K562 (cell line): ENCODE results near the gene OR1B1. TPM values are rescaled to one million over a fixed set of nuclear protein-coding genes. Genes with fewer than 3 reads are reported as not detected.

ENCODE experiments used
- ATAC-seq: fragments of 200-7000 bp; cut with Tn5 transposase; 3 replicates; pipeline ENCODE4 v1.9.1; 2020; ENCODE audit warnings: moderate library complexity
- BruUV-seq: library from RNA; stranded (reverse); fragments of 400-500 nt; replicated peaks from 2 replicates; lab custom pipeline; 2021; lab: Mats Ljungman, UMichigan
- CTCF ChIA-PET: fragments of 300-600 bp; formaldehyde crosslinking; extraction: SDS; loops from one replicate; lab custom pipeline; 2021; ENCODE audit warnings: low intra/inter-chr PET ratio; lab: Yijun Ruan, JAX
- POLR2A ChIA-PET: fragments of 300-600, 350-650 bp; sonication (Branson Sonifier 250); formaldehyde crosslinking; extraction: SDS; loops from one replicate; lab custom pipeline; 2021; ENCODE audit warnings: antibody characterized with exemption, inconsistent platforms; lab: Yijun Ruan, JAX
- DNase-seq, 4 experiments: peaks; one replicate each; pipeline versions ENCODE4 v3.0.0 to v3.0.0-alpha.2; 2011 to 2018; ENCODE audit warnings: low spot score in 3 of 4, mixed read lengths in 3 of 4; ENCODE audit errors: extremely low read depth in 1 of 4
- FAIRE-seq: peaks from 2 replicates; lab custom pipeline; 2011; peaks lifted over from hg19 to GRCh38; lab: Jason Lieb, UNC
- H2AFZ ChIP-seq: 2 replicates; pipeline ENCODE4 v1.6.0; 2011; ENCODE audit warnings: low read depth, low read length, control low read depth, inconsistent platforms
- H3K27ac ChIP-seq: fragments of 200-600 bp; 3 replicates; pipeline ENCODE4 v1.8.0; 2011; ENCODE audit warnings: low read depth, mild to moderate bottlenecking, control low read depth, inconsistent platforms, low read length, moderate library complexity, mixed read lengths; ENCODE audit errors: extremely low read depth
- H3K27me3 ChIP-seq, 2 experiments: fragments of 300-600 bp in 1 of 2; 2 replicates in 1 of 2; 3 replicates in 1 of 2; pipeline versions ENCODE4 v1.6.0 to v1.8.0; 2011; ENCODE audit warnings: inconsistent platforms in 2 of 2, low read length in 2 of 2, mild to moderate bottlenecking in 1 of 2, mixed read lengths in 1 of 2, moderate library complexity in 1 of 2; ENCODE audit not compliant: control insufficient read depth in 2 of 2, insufficient read depth in 2 of 2
- H3K36me3 ChIP-seq: fragments of 300-600 bp; 3 replicates; pipeline ENCODE4 v1.8.0; 2011; ENCODE audit warnings: mild to moderate bottlenecking, low read length, inconsistent platforms; ENCODE audit not compliant: control insufficient read depth, insufficient read depth
- H3K4me1 ChIP-seq, 2 experiments: fragments of 200-600 bp in 1 of 2; replicated peaks in 1 of 2; 2 replicates in 1 of 2; 3 replicates in 1 of 2; pipeline versions ENCODE4 v1.5.1 to v1.8.0; 2011; ENCODE audit warnings: inconsistent platforms in 2 of 2, low read length in 2 of 2, mild to moderate bottlenecking in 1 of 2, mixed read lengths in 1 of 2, moderate library complexity in 1 of 2; ENCODE audit not compliant: control insufficient read depth in 2 of 2, insufficient read depth in 2 of 2
- H3K4me2 ChIP-seq: 2 replicates; pipeline ENCODE4 v1.6.1; 2011; ENCODE audit warnings: low read length, control low read depth, inconsistent platforms, mixed read lengths; ENCODE audit not compliant: insufficient read depth
- H3K4me3 ChIP-seq: fragments of 200-600 bp; sonication (generic), shearing (Covaris generic); 2 replicates; pipeline ENCODE4 v1.5.1; 2016; ENCODE audit warnings: control low read depth, inconsistent platforms
- H3K79me2 ChIP-seq: fragments of 200-600 bp; 3 replicates; pipeline ENCODE4 v1.8.0; 2011; ENCODE audit warnings: low read length, inconsistent platforms; ENCODE audit not compliant: control insufficient read depth, insufficient read depth
- H3K9ac ChIP-seq, 2 experiments: 2 replicates each; pipeline versions ENCODE4 v1.6.0 to v1.6.1; 2011; ENCODE audit warnings: low read depth in 2 of 2, low read length in 2 of 2, control low read depth in 1 of 2, inconsistent platforms in 1 of 2, mild to moderate bottlenecking in 1 of 2, mixed read lengths in 1 of 2; ENCODE audit not compliant: insufficient read depth in 1 of 2
- H3K9me1 ChIP-seq: one replicate; pipeline ENCODE4 v1.6.0; 2011; ENCODE audit warnings: inconsistent platforms, mild to moderate bottlenecking, low read length, moderate library complexity; ENCODE audit not compliant: control insufficient read depth, insufficient read depth
- H3K9me3 ChIP-seq: replicated peaks from 2 replicates; pipeline ENCODE4 v1.5.1; 2011; ENCODE audit warnings: low read depth, low read length, inconsistent platforms; ENCODE audit not compliant: control insufficient read depth, insufficient read depth
- H4K20me1 ChIP-seq: replicated peaks from 2 replicates; pipeline ENCODE4 v1.6.1; 2011; ENCODE audit warnings: low read length, inconsistent platforms, mixed read lengths; ENCODE audit not compliant: control insufficient read depth, insufficient read depth
- AFF1 ChIP-seq, 2 experiments: fragments of 450-650 bp; IDR thresholded peaks; 2 replicates each; pipeline ENCODE4 v1.6.1; 2018; ENCODE audit warnings: mild to moderate bottlenecking in 2 of 2, low read depth in 1 of 2; ENCODE audit not compliant: partially characterized antibody in 2 of 2
- CEBPB ChIP-seq: fragments of 450-650 bp; IDR thresholded peaks from 2 replicates; pipeline ENCODE4 v1.6.1; 2016; ENCODE audit warnings: missing genetic modification characterization, missing compliant biosample characterization
- DNMT1 ChIP-seq: fragments of 450-650 bp; IDR thresholded peaks from 2 replicates; pipeline ENCODE4 v1.6.1; 2016; ENCODE audit warnings: antibody characterized with exemption, mild to moderate bottlenecking
- ELF4 ChIP-seq: fragments of 450-650 bp; formaldehyde crosslinking; IDR thresholded peaks from 2 replicates; pipeline ENCODE4 v1.4.0; 2022; ENCODE audit warnings: missing genetic modification characterization
- ETV1 ChIP-seq: fragments of 450-650 bp; conservative IDR thresholded peaks from 2 replicates; pipeline ENCODE4 v1.6.1; 2016; ENCODE audit warnings: missing genetic modification characterization, control low read depth, low read depth, missing compliant biosample characterization
- HBP1 ChIP-seq: fragments of 450-650 bp; formaldehyde crosslinking; IDR thresholded peaks from 2 replicates; pipeline ENCODE4 v1.4.0; 2022; ENCODE audit warnings: missing genetic modification characterization
- HMGN3 ChIP-seq: IDR thresholded peaks from 2 replicates; pipeline ENCODE4 v1.6.1; 2011; ENCODE audit warnings: borderline replicate concordance, low read depth, mild to moderate bottlenecking, mixed read lengths, low read length; ENCODE audit not compliant: insufficient read length; ENCODE audit errors: extremely low read depth
- MCM5 ChIP-seq: fragments of 450-650 bp; IDR thresholded peaks from 2 replicates; pipeline ENCODE4 v1.6.1; 2016; ENCODE audit warnings: low read depth
- MCM7 ChIP-seq, 2 experiments: fragments of 450-650 bp; IDR thresholded peaks; 2 replicates each; pipeline ENCODE4 v1.6.1; 2016 to 2018
- NR2C1 ChIP-seq, 2 experiments: fragments of 450-650 bp; IDR thresholded peaks; 2 replicates each; pipeline ENCODE4 v1.6.1; 2017; ENCODE audit warnings: mild to moderate bottlenecking in 2 of 2, antibody characterized with exemption in 1 of 2, inconsistent platforms in 1 of 2, missing compliant biosample characterization in 1 of 2, missing genetic modification characterization in 1 of 2
- PCBP1 ChIP-seq: fragments of 200-400 bp; formaldehyde crosslinking; IDR thresholded peaks from 2 replicates; pipeline ENCODE4 v1.6.1; 2018; ENCODE audit warnings: mild to moderate bottlenecking, low read depth, low read length; ENCODE audit not compliant: poor library complexity, severe bottlenecking
- STAG1 ChIP-seq: sonication (generic); formaldehyde crosslinking; IDR thresholded peaks from 2 replicates; pipeline ENCODE4 v1.5.0; 2020; ENCODE audit warnings: missing genetic modification reagents, borderline replicate concordance
- ZNF12 ChIP-seq: sonication (generic); formaldehyde crosslinking; IDR thresholded peaks from 2 replicates; pipeline ENCODE4 v1.4.0; 2020; ENCODE audit warnings: mild to moderate bottlenecking, missing genetic modification reagents
- WGBS: fragments of 100-300 bp; shearing (Covaris generic); methylation state at CpG from one replicate; pipeline ENCODE4 v1.1.6; 2016; ENCODE audit warnings: low coverage, mixed read lengths; ENCODE audit not compliant: insufficient coverage; ENCODE audit errors: missing lambda C conversion rate; 5-methylcytosine and 5-hydroxymethylcytosine counted together
- in situ Hi-C: fragments of 300-500 bp; cut with MboI; formaldehyde crosslinking; loops from 4 replicates; pipeline ENCODE4 v1.15.0; 2018; ENCODE audit warnings: inconsistent platforms, mixed read lengths
- intact Hi-C: fragments of 100-400 bp; cut with micrococcal nuclease; formaldehyde crosslinking; loops from 2 replicates; pipeline ENCODE4 v1.14.2; 2022
- polyA plus RNA-seq, 8 experiments: library from polyadenylated mRNA; depleted of rRNA in 4 of 8; stranded (reverse) in 5 of 8; unstranded in 3 of 8; fragments of >200 nt; fragmentation: Nextera tagmentation in 2 of 8; fragmentation: Illumina TruSeq in 1 of 8; extraction: Ambion mirVana in 2 of 8; extraction: Trizol in 1 of 8; gene quantifications; 2 replicates each; pipeline versions ENCODE4 v1.2.1 to v1.2.3, GENCODE V29; 2011 to 2014; ENCODE audit warnings: inconsistent platforms in 1 of 8, missing spikeins in 1 of 8
- total RNA-seq, 7 experiments: library from RNA; depleted of rRNA in 6 of 7; stranded (reverse); fragments of >200 nt in 6 of 7; fragmentation: Illumina TruSeq in 2 of 7; extraction: Trizol in 2 of 7; gene quantifications; 2 replicates each; pipeline versions ENCODE4 v1.2.1 to v1.2.3, GENCODE V29; 2011 to 2021; ENCODE audit warnings: low replicate concordance in 1 of 7
- TF ChIP-seq, protein P1 (sequence below): fragments of 250-450 bp; sonication (Bioruptor Pico); IDR thresholded peaks from 2 replicates; pipeline ENCODE4 v1.5.0; 2021

OR1B1 gene
- total and polyA plus RNA-seq, 9 of the 15 experiments (the other 6 are each of a cell fraction or from before 2014, with no cell fraction given): not detected

DNA sequence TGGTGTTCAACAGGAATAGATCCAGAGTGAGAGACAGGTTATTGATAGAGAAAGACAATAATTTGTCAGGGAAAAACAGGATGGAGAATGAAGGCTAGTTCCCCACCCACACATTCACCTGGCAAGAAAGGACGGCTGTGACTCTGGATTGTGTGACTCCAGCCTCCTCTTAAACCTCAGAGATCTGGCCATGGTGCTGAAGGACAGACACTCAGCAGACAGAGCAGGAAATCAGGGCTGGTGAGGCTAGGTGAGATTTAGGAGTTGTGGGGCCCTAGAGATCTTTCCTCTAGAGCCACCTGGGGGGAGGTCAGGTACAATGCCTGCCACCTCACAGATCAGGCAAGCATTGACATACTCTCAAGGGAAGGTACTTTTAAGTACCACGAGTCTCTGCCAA is 15.2 kb downstream of the OR1B1 start (continued):
- no peak for TF ChIP-seq HBP1 (CRISPR knock-in tag)

DNA sequence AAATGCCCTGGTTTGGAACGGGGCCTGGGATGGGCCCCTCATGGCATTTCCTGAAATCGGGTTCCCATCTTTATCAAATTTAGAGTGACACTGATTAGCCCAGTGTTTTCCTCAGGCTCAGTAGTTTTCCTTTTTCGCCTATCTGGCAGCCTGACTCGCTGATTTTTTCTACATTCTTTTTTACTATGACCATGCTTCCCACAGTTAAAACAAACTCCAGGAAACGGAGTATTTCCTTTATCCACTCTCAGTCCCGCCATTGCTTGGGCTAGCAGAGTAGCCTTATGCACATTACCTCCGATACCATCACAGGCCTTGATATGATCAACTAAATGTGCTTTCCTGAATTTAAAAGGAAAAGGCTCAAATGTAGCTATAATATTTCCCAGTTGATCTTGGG is 37.4 kb downstream of the OR1B1 start:
- Histone ChIP-seq H4K20me1 (no peaks in the 10 kb centered on the region), H3K9me3 (no peaks in the 10 kb centered on the region), H2AFZ (no peak overlapping the region), H3K27me3 (peaks cover 3 to 4% of the 10 kb centered on the region in 2 experiments; a peak in 2 of 5 replicates), H3K9me1 (no peaks in the 10 kb centered on the region), H3K4me1 (no peaks in the 10 kb centered on the region), H3K4me2 (no peak overlapping the region), H3K36me3 (no peaks in the 10 kb centered on the region), H3K9ac (no peak overlapping the region), H3K4me3 (no peak overlapping the region), H3K79me2 (no peaks in the 10 kb centered on the region), H3K27ac (no peak overlapping the region)
- ChIA-PET POLR2A (no interaction called here), CTCF (no interaction called here)
- in situ Hi-C loops: no loop called here
- no TSS peak for BruUV-seq
- intact Hi-C loops: no loop called here
- 1% methylated on average over 7 of the region's 7 CpGs for WGBS
- no peak for ATAC-seq
- FAIRE-seq: no peak
- no peak for DNase-seq
- TF ChIP-seq CEBPB: no peak
- TF ChIP-seq HMGN3: no peak
- TF ChIP-seq PCBP1: no peak
- no peak for TF ChIP-seq ETV1
- TF ChIP-seq MCM7 (IDR thresholded peaks at IDR 0.05): no peak
- no peak for TF ChIP-seq MCM5
- no peak for TF ChIP-seq DNMT1
- no peak for TF ChIP-seq NR2C1 (IDR thresholded peaks at IDR 0.05)
- no peak for TF ChIP-seq NR2C1 (tag; IDR thresholded peaks at IDR 0.05)
- TF ChIP-seq, protein P1, sequence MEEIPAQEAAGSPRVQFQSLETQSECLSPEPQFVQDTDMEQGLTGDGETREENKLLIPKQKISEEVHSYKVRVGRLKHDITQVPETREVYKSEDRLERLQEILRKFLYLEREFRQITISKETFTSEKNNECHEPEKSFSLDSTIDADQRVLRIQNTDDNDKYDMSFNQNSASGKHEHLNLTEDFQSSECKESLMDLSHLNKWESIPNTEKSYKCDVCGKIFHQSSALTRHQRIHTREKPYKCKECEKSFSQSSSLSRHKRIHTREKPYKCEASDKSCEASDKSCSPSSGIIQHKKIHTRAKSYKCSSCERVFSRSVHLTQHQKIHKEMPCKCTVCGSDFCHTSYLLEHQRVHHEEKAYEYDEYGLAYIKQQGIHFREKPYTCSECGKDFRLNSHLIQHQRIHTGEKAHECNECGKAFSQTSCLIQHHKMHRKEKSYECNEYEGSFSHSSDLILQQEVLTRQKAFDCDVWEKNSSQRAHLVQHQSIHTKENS: no peak
- TF ChIP-seq ELF4 (CRISPR knock-in tag): no peak
- TF ChIP-seq STAG1 (CRISPR knock-in tag): no peak
- TF ChIP-seq ZNF12 (CRISPR knock-in tag): no peak
- no peak for TF ChIP-seq AFF1 (IDR thresholded peaks at IDR 0.05; ENCODE audit: low read depth in 1 of 2, partially characterized antibody in 2 of 2)
